Left renal pelvis (tissue), 4 donors: ENCODE data around the gene ZC3H12C. TPM values are rescaled to one million over a fixed set of nuclear protein-coding genes. Genes with fewer than 3 reads are reported as not detected.
"Not testable (repeated sequence)": the region's sequence is repeated elsewhere in the genome, so short reads cannot be mapped to it uniquely, and the experiment has no call there.

Experiments used
- DNase-seq, 4 donors: peaks; one replicate each; pipeline ENCODE4 v3.0.0-alpha.2; 2013; ENCODE audit warnings: low read depth in 4 of 4, low spot score in 3 of 4
- polyA plus RNA-seq, 4 donors: library from polyadenylated mRNA; unstranded; fragments of 120-200 nt; gene quantifications; one replicate each; pipeline ENCODE4 v1.2.1, GENCODE V29; 2013; ENCODE audit not compliant: insufficient read length in 4 of 4

ZC3H12C gene
- polyA plus RNA-seq, 4 donors, result 7.3 to 11.2 (median 8.1) TPM

- no peak for DNase-seq
These were observed 81.6 kb downstream of the ZC3H12C start for GRCh38 chr11:110174645-110175310.

- DNase-seq, result no peak
These were observed 83.3 kb downstream of the ZC3H12C start for GRCh38 chr11:110176366-110177085.

GRCh38 chr11:110177086-110177456 lies 83.9 kb downstream of the ZC3H12C start:
- DNase-seq, result no peak

GRCh38 chr11:110179064-110179463 lies 85.9 kb downstream of the ZC3H12C start:
- DNase-seq, result no peak

- DNase-seq, result no peak
These were observed 89.7 kb downstream of the ZC3H12C start for GRCh38 chr11:110182886-110183285.

- DNase-seq, result no peak
These were observed 91.3 kb downstream of the ZC3H12C start for GRCh38 chr11:110184456-110184855.

- no peak for DNase-seq
These were observed 92.0 kb downstream of the ZC3H12C start for GRCh38 chr11:110185121-110185591.

- no peak for DNase-seq
These were observed 92.4 kb downstream of the ZC3H12C start for GRCh38 chr11:110185599-110185998.

- DNase-seq, result no peak
These were observed 93.3 kb downstream of the ZC3H12C start for GRCh38 chr11:110186456-110186855.

GRCh38 chr11:110186867-110187266 lies 93.7 kb downstream of the ZC3H12C start:
- no peak for DNase-seq

- no peak for DNase-seq
These were observed 94.5 kb downstream of the ZC3H12C start for GRCh38 chr11:110187731-110188130.

GRCh38 chr11:110190885-110191284 lies 97.7 kb downstream of the ZC3H12C start:
- DNase-seq, result no peak

- not testable (repeated sequence) for DNase-seq
These were observed 99.6 kb downstream of the ZC3H12C start for GRCh38 chr11:110192604-110193282.

- not testable (repeated sequence) for DNase-seq
These were observed 101.1 kb downstream of the ZC3H12C start for GRCh38 chr11:110194211-110194766.

- peak in 1 of 4 donors; percentile 29 for DNase-seq
These were observed 103.1 kb downstream of the ZC3H12C start for GRCh38 chr11:110196241-110196754.

GRCh38 chr11:110196884-110197420 lies 103.8 kb downstream of the ZC3H12C start:
- DNase-seq, result no peak

GRCh38 chr11:110198031-110198729 lies 105.0 kb downstream of the ZC3H12C start:
- no peak for DNase-seq

GRCh38 chr11:110199184-110199981 lies 106.2 kb downstream of the ZC3H12C start:
- DNase-seq, result no peak

GRCh38 chr11:110200241-110200640 lies 107.0 kb downstream of the ZC3H12C start:
- no peak for DNase-seq
